ENCODE measurements around the gene DEFB115.
"Not testable (repeated sequence)": the region's sequence is repeated elsewhere in the genome, so short reads cannot be mapped to it uniquely, and the experiment has no call there.

Gene DEFB115

GRCh38 chr20:31257364-31257763, at the start of gene DEFB115:
Gene DEFB115 (plus strand): TSS chr20:31257664. CDS start chr20:31257664, 0 bp downstream.
- DNase-seq (ENCODE audit: low spot score), result no peak

DNA sequence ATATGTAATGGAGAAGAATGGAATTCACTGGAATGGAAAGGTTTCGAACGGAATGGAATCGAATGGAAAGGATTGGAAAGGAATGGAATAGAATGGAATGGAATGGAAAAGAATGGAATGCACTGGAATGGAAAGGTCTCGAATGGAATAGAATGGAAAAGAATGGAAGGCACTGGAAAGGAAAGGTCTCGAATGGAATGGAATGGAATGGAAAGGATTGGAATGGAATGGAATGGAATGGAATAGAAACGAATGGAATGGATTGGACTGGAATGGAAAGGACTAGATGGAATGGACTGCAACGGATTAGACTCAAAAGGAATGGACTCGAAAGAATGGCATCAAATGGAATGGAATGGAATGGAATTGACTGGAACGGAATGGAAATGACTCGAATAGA, 20.5 kb upstream of the DEFB115 start:
- DNase-seq (ENCODE audit: low spot score), result no peak

DNA sequence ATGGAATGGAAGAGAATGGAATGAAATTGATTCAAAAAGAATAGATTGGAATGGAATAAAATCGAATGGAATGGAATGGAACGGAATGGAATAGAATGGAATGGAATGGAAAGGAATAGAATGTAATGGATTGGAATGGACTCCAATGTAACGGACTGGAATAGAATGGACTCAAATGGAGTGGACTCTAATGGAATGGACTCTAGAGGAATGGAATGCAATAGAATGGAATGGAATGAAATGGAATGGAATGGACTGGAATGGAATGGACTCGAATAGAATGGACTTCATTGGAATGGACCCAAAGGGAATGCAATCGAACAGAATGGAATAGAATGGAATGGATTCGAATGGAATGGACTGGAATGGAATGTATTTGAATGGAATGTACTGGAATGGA, 19.7 kb upstream of the DEFB115 start:
- DNase-seq (ENCODE audit: low spot score), result no peak

GRCh38 chr20:31239139-31239538, 18.3 kb upstream of the DEFB115 start:
- DNase-seq (ENCODE audit: low spot score), result no peak

DNA sequence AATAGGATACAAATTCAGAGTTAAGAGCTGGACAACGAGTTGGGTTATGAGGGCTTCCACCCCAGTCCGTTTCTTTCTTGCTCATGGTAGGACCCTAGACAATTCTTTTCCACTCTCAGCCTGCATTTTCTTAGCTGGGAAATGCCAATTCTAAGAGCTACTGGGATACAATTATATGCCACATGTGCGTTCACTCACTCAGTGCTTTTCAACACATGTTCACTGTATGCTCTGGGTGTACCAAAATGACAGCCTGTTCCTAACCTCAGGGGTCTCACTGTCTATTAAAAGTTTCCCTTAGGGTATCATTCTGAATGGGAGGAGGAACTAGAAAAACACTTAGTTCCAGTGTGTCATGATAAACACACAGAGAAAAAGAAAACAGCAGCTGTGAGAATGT, 505 bp upstream of the DEFB115 start:
- no peak for DNase-seq (ENCODE audit: low spot score)

DNA sequence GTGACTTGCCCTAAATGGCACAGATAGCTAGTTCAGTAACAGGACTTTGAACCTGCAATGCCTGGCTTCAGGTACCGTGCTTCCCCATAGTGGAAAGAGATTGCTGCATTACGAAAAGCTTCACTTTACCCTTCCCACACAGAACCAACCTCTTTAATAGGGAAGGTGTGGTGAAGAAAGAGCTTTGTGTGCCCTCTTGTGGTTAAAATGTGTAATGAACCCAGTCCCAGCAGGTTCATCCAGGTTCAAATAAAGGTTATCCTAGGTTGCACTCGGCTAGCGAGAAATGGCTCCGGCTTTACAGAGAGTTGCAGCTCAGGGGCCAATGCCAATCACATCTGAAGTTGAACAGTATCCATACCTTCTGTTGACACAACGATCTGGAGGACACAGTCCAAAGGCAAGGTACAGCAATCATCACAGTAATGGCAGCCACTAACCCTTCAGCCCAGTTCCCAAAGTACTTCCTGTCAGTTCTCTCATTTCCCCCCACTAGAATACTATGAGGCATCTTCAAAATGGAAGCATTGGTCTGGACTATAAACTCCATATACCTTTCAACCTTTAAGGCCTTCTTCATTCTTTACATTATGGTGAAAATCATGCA, 3.0 kb downstream of the DEFB115 start:
- no peak for DNase-seq (ENCODE audit: low spot score)

- no peak for DNase-seq (ENCODE audit: low spot score)
Measured at GRCh38 chr20:31274441-31274840, 17.0 kb downstream of the DEFB115 start.

DNA sequence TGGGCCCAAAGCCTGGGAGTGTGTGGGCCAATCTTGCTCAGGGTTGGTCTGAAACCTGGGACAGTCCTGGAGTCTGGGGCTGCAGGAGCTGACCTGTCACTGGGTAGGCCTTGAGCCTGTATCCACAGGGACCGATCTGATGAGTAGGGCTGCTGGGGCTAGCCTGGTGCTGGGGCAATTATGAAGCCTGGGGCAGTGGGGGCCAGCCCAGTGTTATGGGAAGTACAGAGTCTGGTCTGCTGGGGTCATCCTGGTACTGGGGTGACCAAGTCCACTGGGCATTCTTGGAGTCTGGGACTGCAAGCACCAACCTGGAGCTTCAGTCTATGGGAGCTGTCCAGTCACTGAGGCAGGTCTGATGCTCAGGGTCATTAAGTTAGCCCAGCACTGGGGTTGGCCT, 20.7 kb downstream of the DEFB115 start:
- DNase-seq (ENCODE audit: low spot score), result no peak

- not testable (repeated sequence) for DNase-seq (ENCODE audit: low spot score)
Measured at GRCh38 chr20:31284964-31285363, 27.5 kb downstream of the DEFB115 start.

DNA sequence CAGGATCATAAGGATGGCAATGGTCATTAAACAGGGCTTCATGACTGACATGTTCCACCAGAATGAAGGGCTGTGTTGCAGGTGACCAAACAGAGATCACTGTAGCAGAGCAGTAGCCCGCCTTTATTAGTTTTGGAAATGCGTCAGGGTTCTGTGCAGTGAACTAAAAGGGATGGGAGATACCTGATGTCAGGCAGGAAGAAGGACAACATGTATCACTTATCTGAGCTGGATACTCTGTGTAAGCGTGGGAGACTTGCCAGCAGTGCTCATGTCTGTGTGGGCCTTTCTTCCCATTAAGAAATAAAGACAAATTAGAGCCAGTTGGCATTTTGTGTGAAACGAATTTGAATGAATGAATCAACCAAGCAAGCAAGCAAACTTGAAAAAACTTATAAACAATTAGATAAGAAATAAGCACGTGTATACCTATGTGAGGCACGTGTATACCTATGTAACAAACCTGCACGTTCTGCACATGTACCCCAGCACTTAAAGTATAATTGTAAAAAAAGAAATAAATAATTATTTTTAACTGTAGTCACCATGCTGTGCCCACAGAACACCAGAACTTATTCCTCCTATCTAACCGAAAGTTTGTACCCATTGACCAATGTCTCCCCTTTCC, 51.2 kb downstream of the DEFB115 start, which contains the start of gene DEFB116:
Gene DEFB116, minus strand, starts transcription at position 51 of the 628 bp plus-strand sequence. Its CDS starts 0 bp downstream, at position 51.
- no peak for DNase-seq (ENCODE audit: low spot score)
